GM12801 (cell line): ENCODE data around the gene FFAR1.

ENCODE experiments used
- TF ChIP-seq, protein P1 (sequence below): IDR thresholded peaks from one replicate; pipeline ENCODE4 v1.5.1; 2011; ENCODE audit warnings: control low read depth; ENCODE audit not compliant: insufficient read length; ENCODE audit errors: extremely low read depth

Gene FFAR1

DNA sequence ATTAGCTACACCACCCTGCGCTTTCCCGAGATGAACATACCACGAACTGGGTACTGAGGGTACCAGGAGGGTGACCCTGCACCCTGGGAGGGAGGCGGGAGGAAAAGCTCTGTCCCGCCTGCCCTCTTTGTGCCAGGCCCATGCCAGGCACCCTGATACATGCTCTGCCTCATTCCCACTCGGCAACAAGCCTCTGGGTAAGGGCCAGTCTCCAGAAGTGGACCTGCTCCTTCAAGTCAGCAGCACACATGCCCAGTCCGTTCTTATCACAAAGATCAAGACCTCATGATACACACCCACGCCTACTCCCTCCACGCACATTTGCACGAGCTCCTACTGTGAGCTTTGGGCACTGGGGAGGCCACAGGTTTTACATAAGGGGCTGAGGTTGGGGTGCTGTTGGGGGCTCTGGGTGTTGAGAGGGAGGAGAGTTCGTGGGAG, 2.0 kb upstream of the FFAR1 start:
- TF ChIP-seq, protein P1, sequence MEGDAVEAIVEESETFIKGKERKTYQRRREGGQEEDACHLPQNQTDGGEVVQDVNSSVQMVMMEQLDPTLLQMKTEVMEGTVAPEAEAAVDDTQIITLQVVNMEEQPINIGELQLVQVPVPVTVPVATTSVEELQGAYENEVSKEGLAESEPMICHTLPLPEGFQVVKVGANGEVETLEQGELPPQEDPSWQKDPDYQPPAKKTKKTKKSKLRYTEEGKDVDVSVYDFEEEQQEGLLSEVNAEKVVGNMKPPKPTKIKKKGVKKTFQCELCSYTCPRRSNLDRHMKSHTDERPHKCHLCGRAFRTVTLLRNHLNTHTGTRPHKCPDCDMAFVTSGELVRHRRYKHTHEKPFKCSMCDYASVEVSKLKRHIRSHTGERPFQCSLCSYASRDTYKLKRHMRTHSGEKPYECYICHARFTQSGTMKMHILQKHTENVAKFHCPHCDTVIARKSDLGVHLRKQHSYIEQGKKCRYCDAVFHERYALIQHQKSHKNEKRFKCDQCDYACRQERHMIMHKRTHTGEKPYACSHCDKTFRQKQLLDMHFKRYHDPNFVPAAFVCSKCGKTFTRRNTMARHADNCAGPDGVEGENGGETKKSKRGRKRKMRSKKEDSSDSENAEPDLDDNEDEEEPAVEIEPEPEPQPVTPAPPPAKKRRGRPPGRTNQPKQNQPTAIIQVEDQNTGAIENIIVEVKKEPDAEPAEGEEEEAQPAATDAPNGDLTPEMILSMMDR: no peak

DNA sequence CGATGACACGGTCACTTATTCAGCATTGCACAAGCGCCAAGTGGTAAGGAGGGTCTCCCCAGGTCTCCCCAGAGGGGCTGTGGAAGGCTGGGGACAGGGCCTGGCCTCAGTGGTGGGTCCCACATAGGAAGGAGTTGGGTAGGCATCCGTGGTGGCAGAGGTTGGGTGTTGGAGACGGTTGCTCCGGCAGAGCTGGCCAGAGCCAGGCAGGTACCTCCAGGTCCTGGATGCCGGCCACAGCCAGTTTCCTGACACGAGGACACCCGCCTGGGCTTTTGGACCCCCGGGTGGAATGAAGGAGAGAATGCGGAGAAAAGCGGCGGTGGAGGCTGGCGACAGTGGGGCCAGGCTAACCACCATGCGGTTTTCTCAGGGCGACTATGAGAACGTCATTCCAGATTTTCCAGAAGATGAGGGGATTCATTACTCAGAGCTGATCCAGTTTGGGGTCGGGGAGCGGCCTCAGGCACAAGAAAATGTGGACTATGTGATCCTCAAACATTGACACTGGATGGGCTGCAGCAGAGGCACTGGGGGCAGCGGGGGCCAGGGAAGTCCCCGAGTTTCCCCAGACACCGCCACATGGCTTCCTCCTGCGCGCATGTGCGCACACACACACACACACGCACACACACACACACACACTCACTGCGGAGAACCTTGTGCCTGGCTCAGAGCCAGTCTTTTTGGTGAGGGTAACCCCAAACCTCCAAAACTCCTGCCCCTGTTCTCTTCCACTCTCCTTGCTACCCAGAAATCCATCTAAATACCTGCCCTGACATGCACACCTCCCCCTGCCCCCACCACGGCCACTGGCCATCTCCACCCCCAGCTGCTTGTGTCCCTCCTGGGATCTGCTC, 1.3 kb upstream of the FFAR1 start:
- TF ChIP-seq, protein P1: no peak

DNA sequence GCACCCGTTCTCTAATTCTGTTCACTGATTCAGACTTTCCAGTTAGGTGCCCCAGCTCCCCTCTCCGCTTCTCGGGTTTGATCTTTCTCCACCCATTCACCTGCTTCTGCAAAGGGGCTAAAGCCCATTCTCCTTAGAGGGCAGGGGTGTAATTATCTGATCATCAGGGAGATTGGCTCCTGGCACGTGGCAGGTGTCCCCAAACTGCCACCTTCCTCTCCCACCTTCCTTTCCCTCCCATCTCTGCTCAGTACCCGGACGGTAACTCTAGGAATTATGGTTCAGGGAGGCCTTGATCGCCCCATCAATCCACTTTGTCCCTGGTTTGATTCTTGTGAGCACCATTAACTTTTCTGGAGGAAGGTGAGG, 212 bp downstream of the FFAR1 start:
- TF ChIP-seq, protein P1: no peak

DNA sequence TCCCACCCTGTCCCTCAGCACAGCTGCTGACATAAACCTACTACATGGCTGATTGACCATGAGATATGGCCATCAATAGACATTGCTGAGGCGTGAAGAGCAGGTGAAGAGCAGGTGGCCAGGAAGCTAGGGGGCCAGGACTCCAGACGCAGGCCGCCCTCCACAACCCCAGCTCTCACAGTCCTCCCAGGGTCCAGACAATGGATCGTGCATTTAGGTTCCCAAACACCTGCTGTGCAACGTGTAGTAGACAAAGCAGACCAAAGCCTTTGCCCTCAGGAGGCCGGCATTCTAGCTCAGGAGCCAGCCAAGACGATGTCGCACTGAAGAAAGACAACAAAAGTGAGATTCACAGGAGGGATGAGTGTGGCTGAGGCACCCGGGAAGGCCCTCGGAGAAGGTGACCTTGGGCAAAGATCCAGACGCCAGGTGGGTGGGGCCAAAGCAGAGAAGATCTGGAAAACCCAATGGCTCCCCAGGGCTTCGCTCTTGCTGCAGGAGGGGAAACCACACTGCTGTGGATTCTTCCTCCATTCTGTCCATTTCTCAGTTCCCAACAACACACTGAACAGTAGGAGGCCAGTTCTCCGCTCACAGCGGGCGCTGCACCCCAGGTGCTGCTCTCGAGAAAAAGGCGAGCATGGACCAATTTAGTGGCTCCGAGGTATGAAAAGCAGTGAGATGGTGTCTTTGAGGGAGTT, 1.4 kb downstream of the FFAR1 start:
- TF ChIP-seq, protein P1: no peak

DNA sequence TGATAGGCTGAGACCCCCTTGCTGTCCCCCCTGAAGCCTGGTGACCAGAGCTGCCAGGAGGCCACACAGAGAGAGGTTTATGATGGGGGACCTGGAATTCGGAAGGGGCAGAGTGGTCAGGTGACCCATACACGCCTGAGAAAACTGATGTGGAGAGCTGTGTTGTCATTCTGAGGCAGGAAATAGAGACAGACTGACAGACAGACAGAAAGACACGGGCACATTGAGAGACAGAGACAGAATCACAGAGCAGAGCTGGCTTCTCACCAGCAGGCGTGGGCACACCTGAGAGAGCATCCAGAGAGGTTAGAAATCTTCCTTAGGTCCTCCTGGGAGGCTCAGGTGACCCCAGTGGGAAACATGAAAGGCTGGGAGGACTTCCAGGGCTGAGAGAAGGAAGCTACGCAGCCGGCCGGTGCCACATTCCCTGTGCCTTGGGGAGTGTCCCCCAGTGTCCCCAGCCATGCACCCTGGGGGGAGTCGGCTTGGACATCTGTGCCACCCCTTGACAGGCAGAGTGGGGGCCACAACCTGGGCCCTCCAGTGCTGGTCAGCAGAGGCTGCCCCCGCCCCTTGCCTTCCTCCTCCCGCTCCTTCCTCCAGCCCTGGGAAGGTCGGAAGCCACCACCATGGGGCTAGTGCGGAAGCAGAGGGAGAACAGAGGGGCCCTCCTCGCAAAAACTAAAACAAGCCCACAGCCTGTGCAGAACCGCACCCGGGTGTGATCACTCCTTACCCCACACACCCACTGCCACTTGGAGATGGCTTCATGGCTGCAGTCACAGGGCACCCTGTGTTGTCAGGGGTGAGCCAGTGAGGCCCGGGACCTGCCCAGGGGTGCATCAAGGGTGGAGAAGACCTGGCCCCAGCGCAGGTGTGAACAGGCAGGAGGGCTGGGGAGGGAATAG, 2.2 kb downstream of the FFAR1 start:
- TF ChIP-seq, protein P1: no peak

DNA sequence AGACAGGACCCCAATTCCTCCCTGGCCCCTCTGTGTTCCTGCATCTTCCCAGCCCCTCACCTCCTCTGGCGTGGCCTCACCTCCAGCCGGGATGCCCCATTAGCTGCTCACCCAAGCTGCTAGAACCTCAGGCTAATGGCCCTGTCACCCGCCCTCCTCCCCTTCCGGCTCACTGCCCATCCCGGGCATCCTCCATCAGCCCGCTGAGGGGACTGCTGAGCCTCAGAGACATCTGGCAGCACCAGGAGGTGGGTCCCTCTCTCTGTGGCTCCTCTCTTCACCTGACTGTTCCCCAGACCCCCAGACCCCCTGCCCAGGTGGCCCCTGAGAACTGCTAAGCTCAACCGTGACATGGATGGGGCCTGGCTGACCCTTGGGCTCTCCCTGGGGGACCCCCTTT, 2.9 kb downstream of the FFAR1 start:
- TF ChIP-seq, protein P1: no peak
